GM18858 (cell line): ENCODE measurements around the gene DENND4B.
"Not testable (repeated sequence)": the region's sequence is repeated elsewhere in the genome, so short reads cannot be mapped to it uniquely, and the experiment has no call there.

Source experiments
- ATAC-seq: cut with Tn5 transposase; IDR thresholded peaks from one replicate; pipeline ENCODE4 v1.9.1; 2021; ENCODE audit not compliant: unreplicated experiment

Gene DENND4B, protein sequence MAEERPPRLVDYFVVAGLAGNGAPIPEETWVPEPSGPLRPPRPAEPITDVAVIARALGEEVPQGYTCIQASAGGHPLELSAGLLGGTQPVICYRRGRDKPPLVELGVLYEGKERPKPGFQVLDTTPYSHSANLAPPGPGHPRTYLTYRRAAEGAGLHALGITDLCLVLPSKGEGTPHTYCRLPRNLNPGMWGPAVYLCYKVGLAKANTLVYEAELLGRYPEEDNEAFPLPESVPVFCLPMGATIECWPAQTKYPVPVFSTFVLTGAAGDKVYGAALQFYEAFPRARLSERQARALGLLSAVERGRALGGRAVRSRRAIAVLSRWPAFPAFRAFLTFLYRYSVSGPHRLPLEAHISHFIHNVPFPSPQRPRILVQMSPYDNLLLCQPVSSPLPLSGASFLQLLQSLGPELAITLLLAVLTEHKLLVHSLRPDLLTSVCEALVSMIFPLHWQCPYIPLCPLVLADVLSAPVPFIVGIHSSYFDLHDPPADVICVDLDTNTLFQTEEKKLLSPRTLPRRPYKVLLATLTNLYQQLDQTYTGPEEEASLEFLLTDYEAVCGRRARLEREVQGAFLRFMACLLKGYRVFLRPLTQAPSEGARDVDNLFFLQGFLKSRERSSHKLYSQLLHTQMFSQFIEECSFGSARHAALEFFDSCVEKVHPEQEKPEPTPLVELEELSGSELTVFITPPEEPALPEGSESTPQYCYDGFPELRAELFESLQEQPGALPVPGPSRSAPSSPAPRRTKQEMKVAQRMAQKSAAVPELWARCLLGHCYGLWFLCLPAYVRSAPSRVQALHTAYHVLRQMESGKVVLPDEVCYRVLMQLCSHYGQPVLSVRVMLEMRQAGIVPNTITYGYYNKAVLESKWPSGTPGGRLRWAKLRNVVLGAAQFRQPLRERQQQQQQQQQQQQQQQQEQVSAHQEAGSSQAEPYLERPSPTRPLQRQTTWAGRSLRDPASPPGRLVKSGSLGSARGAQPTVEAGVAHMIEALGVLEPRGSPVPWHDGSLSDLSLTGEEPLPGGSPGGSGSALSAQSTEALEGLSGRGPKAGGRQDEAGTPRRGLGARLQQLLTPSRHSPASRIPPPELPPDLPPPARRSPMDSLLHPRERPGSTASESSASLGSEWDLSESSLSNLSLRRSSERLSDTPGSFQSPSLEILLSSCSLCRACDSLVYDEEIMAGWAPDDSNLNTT (N-terminal part only)

DNA sequence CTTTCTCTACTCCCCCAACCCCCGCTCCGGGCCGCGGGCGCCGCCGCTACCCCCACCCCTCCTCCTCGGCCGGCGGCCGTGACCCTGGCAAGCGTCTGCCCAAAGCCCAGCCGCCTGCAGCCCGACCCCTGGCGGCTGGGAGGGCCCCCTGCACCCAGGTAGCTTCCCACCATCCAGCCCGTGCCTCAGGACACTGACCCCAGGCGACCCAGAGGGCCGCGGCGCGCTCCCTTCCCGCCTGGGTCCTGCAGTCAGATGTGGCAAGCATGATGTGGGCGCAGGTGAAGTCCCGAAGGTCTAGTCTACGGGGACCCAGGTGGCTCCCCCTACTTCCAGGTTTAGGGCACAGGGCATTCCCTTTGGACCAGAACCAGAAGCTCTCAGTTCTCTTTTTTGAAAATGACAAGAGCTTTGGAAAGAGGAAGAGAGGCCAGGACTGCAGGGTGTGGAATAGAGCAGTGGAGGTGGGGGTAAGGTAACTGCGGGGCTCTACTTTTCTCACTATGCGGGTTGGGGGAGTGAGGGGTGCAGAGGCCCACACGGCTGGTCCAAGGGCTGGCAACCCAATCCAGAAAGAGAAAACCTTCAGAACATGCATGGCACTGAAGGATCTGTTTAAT is at the start of gene DENND4B:
Gene DENND4B (minus strand): TSS at position 97 of the 620 bp plus-strand sequence. CDS start 2,344 bp downstream, outside the sequence.
- peak; percentile 41 for ATAC-seq

DNA sequence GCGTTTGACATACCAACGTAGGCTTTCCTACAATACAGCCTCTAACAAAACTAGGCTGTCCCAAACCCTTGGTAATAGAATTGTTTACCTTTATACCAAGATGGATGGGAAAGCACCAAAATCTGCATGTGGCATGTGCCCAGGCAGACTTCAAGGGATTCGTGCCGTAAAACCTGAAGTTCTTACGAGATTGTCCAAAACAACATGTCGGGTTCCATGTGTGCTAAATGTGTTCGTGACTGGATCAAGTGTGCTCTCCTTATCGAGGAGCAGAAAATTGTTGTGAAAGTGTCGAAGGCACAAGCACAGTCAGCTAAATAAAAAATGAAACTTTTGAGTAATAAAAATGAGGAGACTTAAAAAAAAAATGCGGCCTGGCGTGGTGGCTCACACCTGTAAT is 49.1 kb upstream of the DENND4B start:
- ATAC-seq = no peak

DNA sequence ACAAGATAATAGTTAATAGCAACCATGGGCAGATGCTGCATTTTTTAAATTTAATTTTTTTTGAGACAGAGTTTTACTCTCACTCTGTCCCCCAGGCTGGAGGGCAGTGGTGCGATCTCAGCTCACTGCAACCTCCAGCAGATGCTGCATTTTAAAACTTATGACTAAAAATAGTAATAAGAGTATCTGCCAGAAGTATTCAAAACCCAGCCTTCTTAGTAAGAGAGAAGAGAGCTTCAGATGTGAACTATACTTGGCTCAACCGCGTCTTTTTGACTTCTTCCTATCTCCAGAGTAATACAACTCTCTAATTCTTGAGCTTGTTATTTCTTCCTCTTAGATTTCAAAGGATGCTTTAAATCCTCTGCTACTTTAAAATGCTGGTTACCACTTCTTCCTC is 48.7 kb upstream of the DENND4B start:
- ATAC-seq = no peak

DNA sequence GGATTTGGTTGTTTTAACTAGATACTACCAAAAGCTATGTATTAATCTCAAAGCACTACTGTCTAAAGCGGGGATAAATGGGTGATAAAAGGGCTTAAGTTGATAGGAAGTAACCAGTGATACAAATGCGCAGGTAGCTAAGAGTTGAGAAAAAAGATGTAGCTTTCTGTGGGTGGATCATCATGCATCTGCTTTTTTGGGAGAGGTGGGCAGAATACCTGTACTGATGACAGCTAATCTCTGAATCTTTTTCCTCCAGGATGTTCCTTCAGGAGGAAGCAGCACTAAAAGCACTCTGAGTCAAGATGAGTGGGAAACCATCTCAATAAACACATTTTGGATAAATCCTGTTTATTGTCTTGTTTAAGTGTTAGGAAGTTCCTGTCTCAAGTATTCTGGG is 45.3 kb upstream of the DENND4B start:
- no peak for ATAC-seq

DNA sequence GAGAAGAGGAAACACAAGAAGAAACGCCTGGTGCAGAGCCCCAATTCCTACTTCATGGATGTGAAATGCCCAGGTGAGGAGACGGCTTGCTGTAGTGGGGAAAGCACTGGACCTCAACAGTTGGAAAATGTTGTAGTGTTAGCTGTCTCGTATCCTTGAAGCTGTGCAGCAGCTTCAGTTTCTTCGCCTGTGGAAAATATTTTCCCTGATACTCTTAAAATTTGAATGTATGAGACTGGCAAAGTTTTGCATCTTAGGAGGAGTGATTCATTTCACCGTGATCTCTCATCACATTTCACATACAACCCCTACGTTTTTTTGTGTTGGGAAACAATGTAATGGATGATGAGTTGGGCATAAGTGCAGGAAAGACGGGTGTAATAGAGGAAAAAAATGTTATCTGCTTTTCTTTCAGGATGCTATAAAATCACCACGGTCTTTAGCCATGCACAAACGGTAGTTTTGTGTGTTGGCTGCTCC is 44.7 kb upstream of the DENND4B start:
- no peak for ATAC-seq

DNA sequence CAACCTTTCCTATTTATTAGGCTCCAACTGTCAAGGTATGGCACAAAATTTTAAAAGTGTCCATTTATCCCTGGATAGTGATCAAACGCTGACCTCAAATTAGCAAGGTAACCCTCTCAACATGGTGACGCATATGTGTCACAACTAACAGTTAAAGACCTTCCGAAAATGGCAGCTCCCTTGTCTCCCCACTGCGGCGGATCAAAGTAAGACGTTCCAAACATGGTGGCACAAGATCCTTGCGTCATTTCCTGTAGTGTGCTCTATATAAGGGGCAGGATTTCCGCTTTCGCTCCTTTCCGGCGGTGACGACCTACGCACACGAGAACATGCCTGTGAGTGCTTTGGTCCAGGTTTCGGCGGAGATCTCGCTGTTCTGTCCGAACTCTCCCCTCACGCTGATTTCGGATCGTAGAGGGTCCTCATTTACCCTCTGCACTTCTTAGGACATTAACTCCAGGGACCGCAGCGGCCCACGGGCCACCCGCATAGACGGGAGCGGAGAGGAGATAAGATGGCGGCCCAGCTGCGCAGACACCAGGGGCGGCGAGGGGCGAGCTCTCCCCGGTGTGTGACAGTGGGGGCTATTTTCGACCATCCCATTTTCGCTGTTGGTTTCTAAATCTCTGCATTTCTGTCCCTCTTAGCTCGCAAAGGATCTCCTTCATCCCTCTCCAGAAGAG is 44.1 kb upstream of the DENND4B start, which contains the start of gene RPS27:
Gene RPS27 (plus strand): TSS at position 295 of the 683 bp plus-strand sequence. CDS start 35 bp downstream, at position 330.
- ATAC-seq = peak; percentile 64

DNA sequence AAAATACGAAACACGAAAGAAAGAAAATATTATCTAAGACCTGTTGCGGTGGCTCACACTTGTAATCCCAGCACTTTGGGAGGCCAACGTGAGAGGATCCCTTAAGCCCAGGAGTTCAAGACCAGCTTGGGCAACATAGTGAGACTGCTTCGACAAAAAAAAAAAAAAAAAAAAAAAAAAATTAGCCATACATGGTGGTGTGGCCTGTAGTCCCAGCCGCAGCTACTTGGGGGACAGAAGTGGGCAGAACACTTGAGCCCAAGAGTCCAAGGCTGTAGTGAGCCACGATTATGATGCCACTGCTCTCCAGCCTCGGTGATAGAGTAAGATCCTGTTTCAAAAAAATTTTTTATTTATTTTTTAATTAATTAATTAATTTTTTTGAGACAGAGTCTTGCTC is 41.1 kb upstream of the DENND4B start:
- no peak for ATAC-seq

DNA sequence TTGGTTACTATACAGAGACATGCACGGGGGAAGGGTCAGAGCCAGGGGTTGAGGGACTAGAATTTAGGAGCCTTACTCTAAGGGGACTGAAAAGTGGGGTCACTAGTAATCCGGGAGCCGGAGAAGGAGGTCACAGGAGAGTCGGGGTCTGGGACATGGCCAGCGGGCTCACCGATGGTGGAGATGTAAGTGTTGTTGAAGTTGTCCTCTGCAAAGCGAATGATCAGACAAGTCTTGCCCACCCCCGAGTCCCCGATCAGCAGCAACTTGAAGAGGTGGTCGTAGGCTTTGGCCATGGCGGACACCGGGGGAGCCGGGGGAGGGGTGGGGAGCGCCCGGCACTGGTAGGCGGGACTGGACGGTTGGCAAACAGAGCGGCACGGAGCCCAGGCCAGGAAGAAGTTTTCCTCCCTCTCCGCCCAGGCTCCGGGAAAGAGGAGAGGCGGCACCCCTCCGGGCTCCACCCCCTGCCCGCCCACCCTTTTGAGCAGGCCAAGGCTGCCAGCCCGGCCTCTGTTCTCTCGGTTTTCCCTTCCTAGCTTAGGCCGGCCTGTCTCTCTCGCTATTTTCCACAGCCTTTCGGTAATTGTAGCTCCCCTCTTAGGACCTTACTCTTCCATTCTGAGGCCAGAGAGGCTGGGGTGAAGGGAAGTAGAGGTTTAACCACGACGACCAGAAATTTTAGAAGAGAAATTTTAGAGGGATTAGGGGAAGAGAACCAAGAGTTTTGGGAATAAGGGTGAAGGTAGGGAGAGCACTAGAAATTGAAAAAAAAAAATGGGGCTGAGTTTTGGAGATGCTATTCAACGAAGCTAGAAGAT is 39.6 kb upstream of the DENND4B start, which contains the start of gene RAB13:
Gene RAB13 (minus strand): TSS at position 399 of the 821 bp plus-strand sequence. CDS start 103 bp downstream, at position 296.
- ATAC-seq = no peak

DNA sequence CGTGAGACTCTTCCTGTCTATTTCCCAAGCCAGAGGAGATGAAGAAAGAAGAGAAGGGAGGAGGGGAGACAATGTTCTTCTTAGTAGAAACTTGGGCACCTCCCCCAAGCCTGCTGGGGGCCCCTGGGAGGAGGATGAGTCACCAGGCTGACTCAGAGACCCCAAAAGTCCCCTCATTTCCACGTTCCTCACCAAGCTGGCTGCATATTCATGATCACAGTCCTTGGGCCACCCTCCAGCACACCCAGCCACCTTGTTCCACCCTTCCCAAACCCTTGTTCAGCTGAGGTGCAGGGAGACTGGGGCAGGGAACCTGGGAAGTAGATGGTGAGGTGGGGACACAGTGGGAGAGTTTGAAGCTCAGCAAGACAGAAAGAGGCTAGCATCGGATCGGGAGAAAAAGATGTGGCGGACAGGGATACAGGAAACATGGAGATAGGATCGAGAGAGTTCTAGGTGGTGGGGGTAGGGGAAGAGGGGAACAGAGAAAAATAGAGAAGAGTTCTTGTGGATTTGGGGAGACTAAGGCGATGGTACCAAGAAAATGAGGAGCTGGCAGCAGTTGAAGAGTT is 38.9 kb upstream of the DENND4B start:
- ATAC-seq = no peak

DNA sequence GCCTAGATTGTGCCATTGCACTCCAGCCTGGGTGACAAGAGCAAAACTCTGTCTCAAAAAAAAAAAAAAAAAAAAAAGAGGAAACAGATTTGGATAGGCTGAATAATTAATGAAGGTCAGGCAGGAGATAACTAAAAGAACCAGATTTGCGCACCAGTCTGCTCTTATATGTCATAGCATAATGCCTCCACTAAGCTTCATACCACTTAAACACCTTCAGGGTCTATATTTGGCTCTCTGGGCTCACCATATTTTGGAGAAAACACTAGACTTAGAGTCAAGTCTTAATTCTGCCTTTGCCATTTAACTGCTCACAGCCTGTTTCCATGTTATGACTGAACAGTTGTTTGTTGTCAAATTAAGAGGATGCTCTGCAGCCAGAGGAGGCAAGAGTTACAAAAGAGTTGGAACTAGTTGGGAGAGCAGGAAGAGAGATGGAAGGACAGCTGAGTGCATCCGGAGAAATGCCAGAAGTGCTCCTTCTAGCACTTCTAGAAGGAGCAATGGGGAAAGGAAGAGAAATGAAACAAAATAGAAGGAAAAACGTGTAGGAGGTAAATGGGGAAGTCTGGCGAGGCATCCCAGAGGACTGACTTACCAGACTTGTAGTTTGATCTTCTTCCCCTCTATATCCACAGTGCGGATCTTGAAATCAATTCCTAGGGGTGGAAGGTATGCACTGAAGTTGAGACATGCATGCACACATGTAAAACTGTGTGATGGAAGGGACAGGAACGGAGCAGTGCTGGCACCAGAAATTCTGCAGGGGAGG is 37.8 kb upstream of the DENND4B start:
- no peak for ATAC-seq

DNA sequence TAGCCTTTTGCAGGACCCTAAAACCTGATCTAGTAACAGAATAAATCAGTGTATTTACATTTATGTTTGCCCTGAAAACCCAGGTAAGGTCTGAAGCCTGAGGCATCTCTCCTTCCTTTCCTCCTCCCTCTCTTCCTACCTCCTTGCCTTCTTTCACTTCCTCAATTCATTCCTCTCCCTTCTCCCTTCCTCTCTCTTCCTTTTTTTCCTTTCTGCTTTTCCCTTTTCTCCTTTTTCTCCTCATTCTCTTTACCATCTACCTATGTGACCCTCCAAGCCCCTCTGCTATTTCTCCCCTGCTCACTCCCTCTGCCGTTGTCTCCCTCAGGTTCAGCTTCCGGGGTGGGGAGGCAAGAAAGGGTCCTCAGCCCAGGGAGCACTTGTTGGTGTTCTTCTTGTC is 35.2 kb upstream of the DENND4B start:
- not testable (repeated sequence) for ATAC-seq

DNA sequence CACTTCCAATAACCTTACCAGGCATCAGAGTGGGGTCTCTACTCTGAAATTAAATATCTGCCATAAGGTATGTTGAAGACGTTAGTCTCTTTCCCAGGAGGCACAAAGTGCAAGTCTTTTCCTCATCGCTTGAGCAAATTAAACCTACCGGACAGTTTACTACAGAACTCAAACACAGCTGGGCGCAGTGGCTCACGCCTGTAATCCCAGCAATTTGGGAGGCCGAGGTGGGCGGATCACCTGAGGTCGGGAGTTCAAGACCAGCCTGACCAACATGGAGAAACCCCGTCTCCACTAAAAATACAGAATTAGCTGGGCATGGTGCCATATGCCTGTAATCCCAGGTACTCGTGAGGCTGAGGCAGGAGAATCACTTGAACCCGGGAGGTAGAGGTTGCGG is 32.6 kb upstream of the DENND4B start:
- not testable (repeated sequence) for ATAC-seq

DNA sequence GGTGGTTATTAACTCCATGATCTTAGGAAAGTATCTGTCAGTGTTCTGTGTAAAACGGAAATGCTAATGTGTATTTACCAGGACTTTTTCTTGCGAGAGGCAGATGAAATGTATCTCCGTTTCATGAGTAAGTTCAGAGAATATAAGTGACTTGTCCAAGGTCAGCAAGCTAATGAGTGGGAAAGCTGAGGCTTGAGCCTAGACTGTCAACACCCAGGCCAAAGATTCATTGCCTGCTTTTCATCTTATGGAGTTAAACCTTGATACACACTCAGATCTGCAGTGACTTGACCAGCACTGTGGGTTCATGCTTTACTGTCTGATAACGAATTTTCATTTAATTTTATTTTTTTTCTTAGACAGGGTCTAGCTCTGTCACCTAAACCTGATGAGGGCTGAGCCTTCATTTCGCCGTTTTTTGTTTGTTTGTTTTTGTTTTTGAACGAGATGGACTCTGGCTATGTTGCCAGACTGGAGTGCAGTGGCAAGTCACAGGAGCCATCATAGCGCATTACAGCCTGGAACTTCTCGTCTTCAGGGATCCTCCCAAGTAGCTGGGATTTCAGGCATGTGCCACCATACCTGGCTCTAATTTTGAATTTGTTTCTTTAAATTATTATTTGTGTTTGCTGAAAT is 31.9 kb upstream of the DENND4B start:
- ATAC-seq = no peak

DNA sequence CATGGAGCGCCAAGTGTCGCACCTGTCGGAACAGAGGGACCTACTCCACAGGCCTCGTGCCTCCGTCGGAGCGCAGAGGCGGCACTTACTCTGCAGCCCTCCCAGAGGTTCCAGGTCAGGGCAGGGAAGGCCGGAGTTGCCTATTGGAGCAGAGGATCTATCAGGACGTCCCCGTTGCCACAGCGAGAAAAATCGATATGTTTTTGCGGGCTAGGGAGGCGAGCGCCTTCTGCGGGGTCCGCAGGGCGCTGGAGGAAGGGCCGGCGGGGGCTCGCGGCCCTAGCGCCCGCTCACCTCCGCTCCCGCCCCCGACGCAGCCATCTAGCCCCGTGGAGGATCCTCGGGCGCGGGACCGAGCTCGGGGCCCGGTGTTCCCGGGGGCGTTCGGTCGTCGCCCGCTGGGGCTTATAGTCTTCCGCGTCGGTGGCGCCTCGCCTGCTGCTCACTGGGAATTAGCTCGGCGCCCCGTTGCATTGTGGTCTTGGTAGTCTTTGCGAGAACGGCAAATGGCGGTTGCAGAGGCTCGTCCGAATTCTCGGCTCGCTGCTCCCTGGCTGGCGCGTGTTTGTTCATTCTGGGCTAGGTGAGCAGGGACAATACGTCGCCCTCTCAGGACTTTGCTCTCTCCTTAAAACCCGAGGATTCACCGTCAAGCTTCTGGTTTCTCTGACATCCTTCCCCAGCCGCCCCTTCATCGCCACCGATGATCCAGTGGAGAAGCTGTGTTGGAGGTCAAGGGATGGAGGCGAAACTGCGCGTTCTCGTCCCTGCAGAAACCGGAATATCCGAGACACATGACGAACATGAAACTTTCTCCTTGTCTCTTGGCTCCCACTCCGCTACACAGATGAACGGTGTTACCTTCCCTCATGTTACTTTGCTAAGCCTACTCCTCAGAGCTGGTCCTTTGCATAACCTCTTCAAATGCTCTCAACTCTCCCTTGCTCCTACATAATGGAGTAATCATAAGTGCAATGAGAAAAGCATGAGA is 31.0 kb upstream of the DENND4B start, which contains the start of gene JTB:
Gene JTB (minus strand): TSS at position 425 of the 991 bp plus-strand sequence. CDS start 422 bp downstream, at position 3.
- ATAC-seq = no peak

DNA sequence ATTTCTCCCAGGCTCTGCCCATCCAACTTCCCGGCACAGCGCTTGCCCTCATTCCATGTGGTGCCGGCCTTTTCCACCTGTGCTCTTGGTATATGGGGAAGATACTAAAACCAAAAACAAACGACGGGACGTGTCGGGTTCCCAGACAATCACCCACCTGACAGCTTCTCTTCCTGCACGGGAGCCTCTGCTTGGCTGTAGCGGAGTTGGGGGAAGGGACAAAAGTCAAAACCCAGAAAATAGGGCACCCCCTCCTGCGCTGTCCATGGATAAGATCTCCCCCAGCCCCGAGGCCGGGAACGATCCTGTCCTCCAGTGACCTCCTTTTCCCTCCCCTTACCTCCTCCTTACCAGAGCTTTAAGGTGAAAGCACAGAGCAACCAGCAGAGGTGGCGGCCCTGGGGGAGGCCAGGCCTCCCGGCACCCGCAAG is 30.3 kb upstream of the DENND4B start:
- ATAC-seq = no peak

DNA sequence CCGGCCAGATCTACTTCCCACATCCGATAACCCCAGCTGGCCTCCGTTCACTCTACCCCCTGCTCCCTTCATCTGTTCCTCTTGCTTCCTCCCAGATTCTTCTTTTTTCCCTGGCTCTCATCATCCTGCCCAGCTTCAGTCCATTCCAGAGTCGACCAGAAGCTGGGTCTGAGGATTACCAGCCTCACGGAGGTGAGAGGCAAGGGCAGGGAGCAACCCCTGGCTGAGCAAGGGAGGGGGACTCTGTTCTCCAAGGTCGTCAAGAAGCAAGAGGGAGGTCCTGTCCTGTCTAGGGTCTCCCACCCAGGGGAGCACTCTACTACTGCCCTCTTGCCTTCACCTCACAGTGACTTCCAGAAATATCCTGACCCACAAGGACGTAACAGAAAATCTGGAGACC is 27.0 kb upstream of the DENND4B start:
- ATAC-seq = no peak
